Effector CD4-positive, alpha-beta T cell (primary cell): Measurements from ENCODE around the gene HSD17B3.

Experiments used
- DNase-seq: peaks from one replicate; pipeline ENCODE4 v3.0.0-alpha.2; 2020

HSD17B3 gene

GRCh38 chr9:96232539-96233241 lies 69.3 kb downstream of the HSD17B3 start:
- DNase-seq: no peak

- DNase-seq: no peak
Observed at GRCh38 chr9:96232164-96232538, 69.8 kb downstream of the HSD17B3 start.

- no peak for DNase-seq
Observed at GRCh38 chr9:96230002-96230401, 72.0 kb downstream of the HSD17B3 start.

GRCh38 chr9:96222132-96222531 lies 79.8 kb downstream of the HSD17B3 start:
- no peak for DNase-seq

- no peak for DNase-seq
Observed at GRCh38 chr9:96219900-96220257, 82.1 kb downstream of the HSD17B3 start.

GRCh38 chr9:96219026-96219899 lies 82.7 kb downstream of the HSD17B3 start:
- peak; percentile 23 for DNase-seq

DNA sequence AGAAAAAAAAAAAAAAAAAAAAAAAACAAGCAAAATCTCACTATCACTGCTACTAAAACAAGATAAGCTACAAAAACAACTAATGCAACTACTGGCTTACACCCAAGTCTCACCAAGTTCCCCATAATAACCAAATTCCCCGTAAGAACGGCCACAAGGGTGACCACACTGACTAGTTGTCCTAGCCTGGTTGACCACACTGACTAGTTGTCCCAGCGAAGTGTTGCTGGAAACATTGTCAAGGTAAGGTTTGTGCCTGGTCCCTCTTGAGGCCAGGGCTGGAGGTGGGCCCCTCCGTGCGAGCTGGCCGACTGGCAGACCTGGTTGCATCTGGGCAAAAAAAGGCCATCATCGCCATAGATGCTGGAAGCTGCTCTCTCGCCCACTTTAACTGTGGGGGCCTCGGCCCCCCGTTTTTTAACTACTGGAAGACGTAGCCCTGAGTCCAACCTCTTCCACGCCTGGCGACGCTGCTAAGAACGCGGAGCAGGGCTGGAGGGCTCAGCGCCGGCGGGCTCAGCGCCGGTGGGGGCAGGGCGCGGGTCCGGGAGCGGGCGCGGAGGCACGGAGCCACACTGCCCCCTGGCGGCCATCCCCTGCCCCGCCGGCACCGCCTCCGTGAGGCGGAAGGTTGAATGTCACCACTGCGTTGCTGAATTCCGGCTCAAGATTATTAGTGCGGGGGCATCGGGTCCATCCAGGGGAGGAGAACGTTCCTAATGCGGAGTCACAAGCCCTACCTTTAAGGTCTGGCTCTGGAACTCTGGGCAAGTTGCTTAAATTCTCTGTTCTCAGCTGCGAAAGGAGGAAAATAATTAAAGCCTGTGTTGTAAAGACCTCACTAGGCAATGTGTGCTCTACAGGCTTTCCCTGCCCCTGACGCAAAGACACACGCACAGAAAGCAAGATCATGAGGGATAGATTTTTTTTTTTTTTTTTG lies 84.0 kb downstream of the HSD17B3 start:
- peak; percentile 44 for DNase-seq

DNA sequence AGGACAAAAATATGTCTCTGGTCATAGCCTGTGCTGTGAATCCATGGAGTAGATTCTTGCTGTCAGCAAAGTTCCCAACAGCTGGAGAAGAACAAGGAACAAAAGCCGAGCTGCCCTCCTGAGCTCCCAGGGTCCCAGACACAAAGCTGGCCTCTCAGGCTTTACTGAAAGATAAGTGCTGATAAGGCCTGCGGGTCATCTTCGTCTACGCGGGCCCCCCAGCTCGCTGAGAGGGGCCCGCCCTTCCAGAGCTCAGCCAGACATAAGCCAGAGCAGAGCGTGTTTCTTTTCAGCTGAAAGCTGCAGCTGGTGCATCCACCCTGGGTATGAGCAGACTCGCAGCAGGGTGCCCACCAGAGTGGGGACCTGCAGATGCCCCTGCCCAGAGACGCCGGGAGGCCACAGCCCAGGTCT lies 84.7 kb downstream of the HSD17B3 start:
- no peak for DNase-seq

DNA sequence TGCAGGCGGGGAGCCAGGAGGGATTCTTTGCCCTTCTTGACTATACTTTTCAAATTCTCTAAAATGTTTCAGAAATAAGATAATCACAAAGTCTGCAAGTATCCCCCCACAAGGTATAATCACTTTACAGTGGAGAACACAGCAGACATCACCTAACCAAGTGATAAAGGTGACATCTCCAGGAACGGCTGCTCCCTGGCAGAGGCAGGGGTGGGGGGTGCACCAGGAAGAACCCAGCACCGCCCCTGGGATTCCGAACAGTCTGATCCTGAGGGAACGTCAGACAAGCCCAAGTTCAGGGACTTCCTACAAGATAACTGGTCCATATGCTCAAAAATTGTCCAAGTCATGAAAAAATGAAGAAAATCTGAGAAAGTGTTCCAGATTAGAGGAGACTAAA lies 85.4 kb downstream of the HSD17B3 start:
- no peak for DNase-seq

DNA sequence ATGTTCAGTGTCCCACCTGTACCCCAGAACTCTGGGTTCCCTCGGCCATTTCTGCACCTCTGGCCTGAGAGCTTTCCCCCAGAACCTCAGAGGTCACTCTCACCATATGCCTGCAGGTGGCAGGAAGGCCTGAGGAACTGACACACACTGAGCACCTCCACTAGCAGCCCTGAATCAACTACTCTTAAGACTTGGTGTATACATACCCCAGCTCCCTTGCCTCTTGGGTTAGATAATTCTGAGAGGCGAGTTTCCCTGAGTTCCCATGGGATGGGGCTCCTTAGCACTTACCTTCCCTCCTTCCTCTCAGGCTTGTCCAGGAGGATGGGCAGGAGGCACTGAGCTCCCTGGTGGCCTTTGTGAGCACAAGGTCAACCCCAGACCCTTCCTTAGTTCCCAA lies 86.1 kb downstream of the HSD17B3 start:
- DNase-seq: no peak

GRCh38 chr9:96214635-96215034 lies 87.3 kb downstream of the HSD17B3 start:
- no peak for DNase-seq

- no peak for DNase-seq
Observed at GRCh38 chr9:96209407-96210271, 92.3 kb downstream of the HSD17B3 start.

DNA sequence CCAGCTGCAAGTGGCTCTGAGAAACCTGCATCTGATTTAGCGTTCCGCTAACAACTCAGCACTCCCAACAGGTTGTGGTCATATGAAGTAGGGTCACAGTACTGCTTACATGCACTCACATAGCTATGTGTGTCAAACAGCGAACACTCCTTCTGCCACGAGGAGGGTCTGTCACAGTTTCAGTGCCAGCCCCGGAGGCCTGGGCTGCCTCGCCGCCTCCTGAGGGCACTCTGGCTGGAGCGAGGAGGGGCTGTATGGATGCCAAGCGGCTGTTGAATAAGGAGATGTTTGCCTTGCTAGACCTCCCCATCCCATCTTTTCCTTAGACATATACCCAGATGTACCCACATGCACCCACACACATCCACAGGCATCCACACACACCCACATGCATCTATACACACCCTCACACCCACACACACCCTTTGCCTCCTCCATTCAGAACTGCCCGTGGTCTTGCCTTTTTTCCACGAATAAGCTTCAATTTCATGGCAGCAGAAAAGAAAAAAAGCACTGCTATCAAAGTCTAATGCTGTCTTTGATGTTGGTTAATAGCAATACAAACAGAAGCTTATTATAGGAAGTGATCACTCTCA lies 95.7 kb downstream of the HSD17B3 start:
- no peak for DNase-seq

GRCh38 chr9:96204853-96205252 lies 97.1 kb downstream of the HSD17B3 start:
- DNase-seq: no peak

DNA sequence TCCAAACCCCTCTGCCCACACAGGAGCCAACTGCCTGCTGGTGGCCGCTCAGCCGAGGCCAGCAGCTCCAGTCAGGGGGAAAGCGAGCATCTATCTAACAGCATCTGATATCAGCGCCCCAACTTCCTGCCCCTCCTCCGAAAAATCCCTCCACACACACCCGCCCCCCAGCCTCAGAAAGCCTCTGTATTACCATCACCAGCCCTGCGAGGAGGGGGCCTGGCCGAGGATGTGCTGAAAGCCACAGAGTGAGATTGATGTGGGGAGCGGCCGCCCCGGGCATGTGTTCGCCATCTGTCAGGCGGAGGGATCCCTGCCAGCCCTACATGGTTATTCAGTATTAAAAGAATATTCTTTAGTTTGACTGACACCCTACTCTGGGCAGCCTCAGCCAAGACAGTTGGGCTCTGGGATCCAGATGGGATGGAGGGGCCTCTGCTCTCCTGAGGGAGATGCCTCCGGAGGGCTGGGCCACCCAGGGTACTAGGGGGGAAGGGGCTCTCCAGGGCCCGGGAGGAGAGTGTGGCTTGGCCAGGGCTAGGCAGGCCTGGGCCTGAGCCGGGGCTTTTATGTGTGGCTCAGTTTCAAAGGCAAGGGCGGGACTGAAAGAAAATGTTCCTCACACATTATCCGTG lies 98.0 kb downstream of the HSD17B3 start:
- no peak for DNase-seq

DNA sequence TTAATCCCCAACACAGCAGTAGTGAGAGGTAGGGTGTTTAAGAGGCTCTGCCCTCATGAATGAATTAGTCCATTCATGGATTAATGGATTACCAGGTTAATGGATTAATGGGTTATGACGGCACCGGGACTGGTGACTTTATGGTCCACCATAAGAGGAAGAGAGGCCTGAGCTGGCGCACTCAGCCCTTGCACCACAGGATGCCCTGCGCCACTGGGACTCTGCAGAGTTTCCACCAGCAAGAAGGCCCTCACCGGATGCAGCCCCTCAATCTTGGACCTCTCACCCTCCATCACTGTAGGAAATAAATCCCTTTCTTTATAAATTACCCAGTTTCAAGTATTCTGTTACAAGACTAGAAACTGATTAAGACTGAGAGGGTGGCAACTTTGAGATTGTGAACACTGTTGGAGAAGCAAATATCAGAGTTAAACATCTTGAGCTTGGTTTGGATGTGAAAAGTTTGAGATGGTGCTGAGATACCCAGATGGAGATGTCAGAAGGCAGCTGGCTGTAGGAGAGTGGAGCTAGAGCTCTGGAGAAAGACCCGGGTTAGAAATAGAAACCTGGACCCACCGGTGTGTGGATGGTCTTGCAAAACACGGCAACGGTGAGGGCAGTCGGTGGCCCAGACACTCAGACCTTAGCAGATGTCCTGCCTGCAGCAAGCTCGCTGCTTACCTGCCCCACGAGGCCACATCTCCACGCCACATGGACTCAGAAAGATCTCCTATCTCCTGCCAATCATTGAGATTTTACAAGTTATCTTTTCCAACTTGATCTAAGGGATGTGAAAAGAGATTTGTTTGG lies 98.8 kb downstream of the HSD17B3 start:
- DNase-seq: no peak

GRCh38 chr9:96201140-96201539 lies 100.8 kb downstream of the HSD17B3 start:
- DNase-seq: no peak

DNA sequence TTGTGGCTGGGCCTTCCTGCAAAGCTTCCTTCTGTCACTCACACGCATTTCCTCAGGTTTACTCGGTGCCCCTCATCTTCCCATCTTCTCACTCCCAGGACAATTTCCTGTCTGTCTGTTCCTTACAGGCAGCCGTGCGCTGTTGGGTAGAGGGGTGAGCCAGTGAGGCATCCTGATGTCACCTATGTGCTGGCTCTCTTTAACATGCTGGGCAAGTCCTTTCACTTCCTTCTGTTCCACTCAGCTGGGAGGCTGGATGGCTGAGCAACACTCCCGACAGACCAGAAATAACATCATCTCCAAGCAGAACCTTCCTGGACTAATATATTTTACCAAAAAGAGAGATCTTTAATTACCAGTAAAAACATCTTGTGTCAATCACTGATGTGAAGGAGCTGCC lies 103.0 kb downstream of the HSD17B3 start:
- DNase-seq: no peak

DNA sequence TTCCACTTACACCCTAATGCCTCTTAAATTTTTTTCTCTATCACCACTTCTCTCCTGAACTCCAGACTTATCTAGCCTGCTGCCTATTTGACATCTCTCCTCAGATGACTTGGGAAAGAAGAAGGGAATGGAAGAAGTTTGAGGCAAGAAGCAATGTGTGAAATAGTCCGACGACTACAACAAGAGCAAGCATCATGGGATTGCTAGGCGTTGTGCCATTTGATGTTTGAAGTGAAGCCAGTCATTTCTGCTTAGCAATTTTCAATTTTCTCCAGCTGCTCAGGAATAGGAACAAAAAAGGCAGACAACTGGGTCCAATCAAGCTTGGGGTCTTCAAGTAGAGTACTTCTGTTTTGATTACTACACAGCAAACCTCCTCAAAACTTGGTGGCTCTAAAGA lies 106.4 kb downstream of the HSD17B3 start:
- DNase-seq: no peak

DNA sequence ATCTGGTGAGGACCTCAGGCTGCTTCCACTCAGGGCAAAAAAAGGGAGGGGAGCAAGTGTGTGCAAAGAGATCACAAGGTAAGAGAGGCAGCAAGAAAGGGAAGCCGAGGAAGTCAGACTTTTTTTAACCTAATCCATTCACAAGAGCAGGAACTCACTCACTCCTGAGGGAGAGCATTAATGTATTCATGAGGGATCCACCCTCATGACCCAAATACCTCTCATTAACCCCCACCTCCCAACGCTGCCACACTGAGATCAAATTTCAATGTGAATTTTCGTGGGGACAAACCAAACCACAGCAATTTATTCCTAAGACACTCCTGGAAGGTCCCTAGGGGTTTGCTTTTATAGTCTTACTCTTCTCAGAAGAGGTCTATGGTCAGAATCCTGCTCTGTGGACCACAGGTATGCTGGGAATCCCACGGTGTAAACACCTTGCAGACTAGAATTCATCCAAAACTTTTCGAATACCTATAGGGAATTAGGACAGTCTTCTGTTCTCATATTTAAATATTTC lies 108.7 kb downstream of the HSD17B3 start:
- no peak for DNase-seq
